Mesothelial cell of epicardium (in vitro differentiated cells): ENCODE data around the gene PDZD7. TPM values are rescaled to one million over a fixed set of nuclear protein-coding genes. Genes with fewer than 3 reads are reported as not detected.

Source experiments
- DNase-seq, 2 experiments: peaks; one replicate each; pipeline ENCODE4 v3.0.0; 2021; ENCODE audit warnings: low spot score in 2 of 2; ENCODE audit not compliant: unreplicated experiment in 2 of 2
- H3K27ac Mint-ChIP-seq: 2 replicates; pipeline ENCODE4 v1.8.0; 2021; ENCODE audit warnings: mixed read lengths
- H3K27me3 Mint-ChIP-seq: 2 replicates; pipeline ENCODE4 v1.8.0; 2021; ENCODE audit warnings: low read depth, mixed read lengths
- H3K36me3 Mint-ChIP-seq: 2 replicates; pipeline ENCODE4 v1.8.0; 2021; ENCODE audit warnings: mixed read lengths
- H3K4me1 Mint-ChIP-seq: 2 replicates; pipeline ENCODE4 v1.8.0; 2021; ENCODE audit warnings: mixed read lengths
- H3K4me3 Mint-ChIP-seq: 2 replicates; pipeline ENCODE4 v1.8.0; 2021; ENCODE audit warnings: mild to moderate bottlenecking, moderate library complexity, mixed read lengths
- H3K9me3 Mint-ChIP-seq: 2 replicates; pipeline ENCODE4 v1.8.0; 2021; ENCODE audit warnings: mixed read lengths
- total RNA-seq: library from RNA; stranded (reverse); gene quantifications from 3 replicates; pipeline ENCODE4 v1.2.1, GENCODE V29; 2021
- TF ChIP-seq, protein P1 (sequence below): fragments of 200-600 bp; sonication (generic); IDR thresholded peaks from one replicate; pipeline ENCODE4 v1.5.0; 2021; ENCODE audit warnings: antibody characterized with exemption; ENCODE audit not compliant: unreplicated experiment

The PDZD7 gene
- total RNA-seq, 1 donor from 2014 or later: 1.8 TPM

DNA sequence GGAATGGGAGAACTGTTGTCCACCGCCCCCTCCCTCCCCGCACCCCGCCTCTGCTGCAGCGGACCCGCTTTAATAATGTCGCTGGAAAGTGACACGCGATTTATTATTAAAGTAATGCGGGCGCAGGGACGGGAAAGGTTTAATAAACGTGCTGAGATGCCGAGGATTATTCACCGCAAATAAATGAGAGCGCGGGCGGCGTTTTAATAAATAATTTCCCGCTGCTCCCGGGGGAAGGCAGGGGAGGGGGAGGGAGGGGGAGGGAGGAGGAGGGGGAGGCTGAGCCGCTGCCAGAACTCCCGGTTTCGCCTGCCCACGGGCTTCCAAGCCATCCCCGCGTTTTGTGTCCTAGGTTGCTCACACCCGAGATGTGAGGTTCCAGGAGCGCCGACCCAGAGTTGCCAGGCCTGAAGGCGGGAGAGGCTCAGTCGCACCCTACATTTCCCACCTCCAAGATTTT, 36.0 kb upstream of the PDZD7 start:
- peaks cover 51% of the 10 kb centered on the region for H3K27me3 Mint-ChIP-seq
- peak overlapping the region; percentile 82 for H3K4me3 Mint-ChIP-seq
- no peaks in the 10 kb centered on the region for H3K9me3 Mint-ChIP-seq
- H3K27ac Mint-ChIP-seq: peak overlapping the region; percentile 77
- DNase-seq: no peak
- H3K4me1 Mint-ChIP-seq: peaks cover 38% of the 10 kb centered on the region
- TF ChIP-seq, protein P1, sequence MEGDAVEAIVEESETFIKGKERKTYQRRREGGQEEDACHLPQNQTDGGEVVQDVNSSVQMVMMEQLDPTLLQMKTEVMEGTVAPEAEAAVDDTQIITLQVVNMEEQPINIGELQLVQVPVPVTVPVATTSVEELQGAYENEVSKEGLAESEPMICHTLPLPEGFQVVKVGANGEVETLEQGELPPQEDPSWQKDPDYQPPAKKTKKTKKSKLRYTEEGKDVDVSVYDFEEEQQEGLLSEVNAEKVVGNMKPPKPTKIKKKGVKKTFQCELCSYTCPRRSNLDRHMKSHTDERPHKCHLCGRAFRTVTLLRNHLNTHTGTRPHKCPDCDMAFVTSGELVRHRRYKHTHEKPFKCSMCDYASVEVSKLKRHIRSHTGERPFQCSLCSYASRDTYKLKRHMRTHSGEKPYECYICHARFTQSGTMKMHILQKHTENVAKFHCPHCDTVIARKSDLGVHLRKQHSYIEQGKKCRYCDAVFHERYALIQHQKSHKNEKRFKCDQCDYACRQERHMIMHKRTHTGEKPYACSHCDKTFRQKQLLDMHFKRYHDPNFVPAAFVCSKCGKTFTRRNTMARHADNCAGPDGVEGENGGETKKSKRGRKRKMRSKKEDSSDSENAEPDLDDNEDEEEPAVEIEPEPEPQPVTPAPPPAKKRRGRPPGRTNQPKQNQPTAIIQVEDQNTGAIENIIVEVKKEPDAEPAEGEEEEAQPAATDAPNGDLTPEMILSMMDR: no peak
- H3K36me3 Mint-ChIP-seq: no peaks in the 10 kb centered on the region

DNA sequence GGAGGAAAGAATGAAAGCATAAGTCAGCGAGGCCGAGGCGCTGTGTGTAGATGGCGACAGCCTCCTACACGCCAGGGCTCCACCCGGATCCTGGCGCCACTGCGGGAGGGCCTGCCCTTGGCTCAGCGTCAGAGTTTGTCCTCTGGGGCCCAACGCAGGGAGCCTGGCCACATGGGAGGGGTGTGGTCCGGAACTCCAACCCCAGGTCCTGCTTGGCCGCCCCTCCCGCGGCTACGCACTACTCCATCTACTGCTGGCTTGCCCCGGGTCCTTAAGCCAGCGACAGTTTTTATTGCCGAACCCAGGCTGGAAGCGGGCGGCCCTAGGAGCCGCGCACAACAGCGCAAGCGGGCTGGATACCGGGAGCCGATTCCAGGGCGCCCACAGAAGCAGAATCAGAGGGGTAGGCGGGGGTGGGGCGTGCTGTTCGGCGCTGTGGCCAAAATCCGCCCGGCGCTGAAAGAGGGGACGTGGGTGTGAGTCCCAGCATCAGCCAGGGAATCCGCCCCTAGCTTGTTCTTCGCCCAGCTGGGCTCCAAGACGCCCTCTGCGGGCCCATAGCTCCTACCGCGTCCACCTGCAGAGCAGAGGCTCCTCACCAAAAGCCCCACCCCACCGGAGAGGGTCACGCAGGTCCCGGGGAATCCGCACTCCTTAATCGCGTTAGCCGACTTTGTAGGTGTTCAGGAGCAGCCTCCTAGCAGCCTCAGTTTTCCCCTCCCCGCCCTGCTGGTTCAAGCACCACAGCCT, 35.4 kb upstream of the PDZD7 start:
- no peaks in the 10 kb centered on the region for H3K9me3 Mint-ChIP-seq
- H3K36me3 Mint-ChIP-seq: no peaks in the 10 kb centered on the region
- TF ChIP-seq, protein P1: no peak
- H3K4me3 Mint-ChIP-seq: peak overlapping the region; percentile 82
- peak in 1 of 2 experiments; percentile 54 for DNase-seq
- H3K27me3 Mint-ChIP-seq: peaks cover 48% of the 10 kb centered on the region
- H3K4me1 Mint-ChIP-seq: peaks cover 38% of the 10 kb centered on the region
- peak overlapping the region; percentile 25 for H3K27ac Mint-ChIP-seq

DNA sequence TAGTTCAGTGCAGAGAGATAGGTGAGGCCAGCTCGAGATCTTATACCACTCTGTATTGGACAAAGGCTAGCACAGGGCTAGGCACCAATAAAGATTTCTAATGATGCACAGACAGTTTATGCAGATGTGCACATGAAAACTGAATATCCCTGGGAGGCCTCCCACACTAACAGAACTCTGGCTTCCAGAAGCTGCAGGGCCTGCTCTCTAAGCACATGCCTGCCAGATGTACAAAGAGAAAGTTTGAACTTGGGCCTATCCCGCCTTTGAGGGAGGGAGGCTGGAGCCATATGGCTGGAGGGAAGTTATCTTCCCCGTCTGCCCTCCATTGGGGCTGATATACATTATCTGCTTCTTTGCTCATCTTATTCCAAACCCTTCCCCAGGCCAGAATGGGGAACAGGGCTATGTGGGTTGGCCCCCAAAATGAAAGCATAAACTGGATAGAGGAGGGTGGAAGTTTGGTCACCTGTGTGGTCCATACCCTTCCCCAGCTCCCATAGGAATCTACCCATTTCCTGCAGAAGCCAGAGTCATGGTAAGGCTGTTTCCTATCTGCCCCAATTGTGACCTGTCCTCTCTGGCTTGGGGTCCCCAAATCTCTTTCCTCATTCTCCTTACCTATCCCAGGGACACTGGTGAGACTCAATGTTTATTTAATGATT, 34.7 kb upstream of the PDZD7 start:
- Mint-ChIP-seq H3K4me1 (peaks cover 38% of the 10 kb centered on the region), H3K27me3 (peaks cover 48% of the 10 kb centered on the region), H3K27ac (no peak overlapping the region), H3K36me3 (no peaks in the 10 kb centered on the region), H3K4me3 (peak overlapping the region; percentile 82), H3K9me3 (no peaks in the 10 kb centered on the region)
- TF ChIP-seq, protein P1: no peak
- no peak for DNase-seq

DNA sequence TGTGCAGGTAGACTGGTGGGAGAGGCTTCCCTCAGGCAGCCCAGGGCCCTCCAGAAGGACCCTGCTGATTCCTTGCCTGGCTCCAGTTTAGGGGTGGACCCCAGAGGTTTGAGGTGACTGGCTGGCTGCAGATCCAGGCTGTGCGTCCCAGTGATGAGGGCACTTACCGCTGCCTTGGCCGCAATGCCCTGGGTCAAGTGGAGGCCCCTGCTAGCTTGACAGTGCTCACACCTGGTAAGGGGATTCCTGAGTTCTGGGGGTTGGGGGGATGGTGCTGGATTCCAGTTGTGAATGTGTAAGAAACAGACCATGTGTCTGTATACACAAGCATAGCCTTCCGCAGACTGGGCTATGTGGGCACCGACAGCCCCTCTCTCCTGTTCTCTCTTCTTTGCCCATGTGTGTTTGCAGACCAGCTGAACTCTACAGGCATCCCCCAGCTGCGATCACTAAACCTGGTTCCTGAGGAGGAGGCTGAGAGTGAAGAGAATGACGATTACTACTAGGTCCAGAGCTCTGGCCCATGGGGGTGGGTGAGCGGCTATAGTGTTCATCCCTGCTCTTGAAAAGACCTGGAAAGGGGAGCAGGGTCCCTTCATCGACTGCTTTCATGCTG, 33.6 kb upstream of the PDZD7 start:
- no peak for DNase-seq
- H3K4me3 Mint-ChIP-seq: no peak overlapping the region
- no peaks in the 10 kb centered on the region for H3K9me3 Mint-ChIP-seq
- H3K36me3 Mint-ChIP-seq: no peaks in the 10 kb centered on the region
- H3K4me1 Mint-ChIP-seq: peaks cover 44% of the 10 kb centered on the region
- H3K27ac Mint-ChIP-seq: no peak overlapping the region
- TF ChIP-seq, protein P1: no peak
- H3K27me3 Mint-ChIP-seq: peaks cover 48% of the 10 kb centered on the region

DNA sequence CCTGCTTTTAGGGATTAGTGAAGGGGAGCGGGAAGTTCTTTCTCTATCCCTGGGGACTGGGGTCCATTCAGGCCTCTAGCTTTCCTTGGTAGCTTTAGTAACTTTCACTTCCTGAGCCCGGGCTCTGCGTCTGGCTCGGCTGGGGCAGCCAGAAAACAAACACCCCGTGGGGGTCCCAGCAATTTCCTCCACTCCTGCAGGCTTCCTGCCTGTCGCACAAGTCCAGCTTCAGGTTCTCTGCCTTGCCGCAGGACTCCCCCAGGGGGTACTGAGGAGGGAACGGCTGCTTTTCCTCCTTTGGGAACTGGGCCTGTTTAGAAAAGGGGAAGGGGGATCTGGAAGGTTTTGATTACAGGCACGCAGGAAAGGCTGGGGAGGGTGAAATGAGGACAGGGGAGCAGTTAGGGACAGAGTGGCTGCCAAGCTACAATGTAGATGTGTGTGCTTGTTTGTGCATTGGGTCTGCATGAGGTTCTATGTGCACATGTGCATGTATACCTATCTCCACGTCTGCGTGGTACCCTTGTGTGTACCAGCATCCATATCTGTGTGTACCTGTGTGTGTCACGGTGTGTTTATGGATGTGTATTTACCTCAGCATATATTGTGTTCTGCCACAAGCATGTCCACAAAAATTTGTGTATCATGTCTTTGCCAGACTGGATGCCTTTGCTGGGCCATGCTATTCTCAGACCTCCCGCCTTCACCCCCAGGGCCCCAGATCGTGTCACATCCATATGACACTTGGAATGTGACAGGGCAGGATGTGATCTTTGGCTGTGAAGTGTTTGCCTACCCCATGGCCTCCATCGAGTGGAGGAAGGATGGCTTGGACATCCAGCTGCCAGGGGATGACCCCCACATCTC, 32.9 kb upstream of the PDZD7 start:
- H3K36me3 Mint-ChIP-seq: no peaks in the 10 kb centered on the region
- peaks cover 47% of the 10 kb centered on the region for H3K4me1 Mint-ChIP-seq
- no peaks in the 10 kb centered on the region for H3K9me3 Mint-ChIP-seq
- DNase-seq: no peak
- H3K27ac Mint-ChIP-seq: no peak overlapping the region
- H3K4me3 Mint-ChIP-seq: peak overlapping the region; percentile 29
- H3K27me3 Mint-ChIP-seq: peaks cover 48% of the 10 kb centered on the region
- TF ChIP-seq, protein P1: no peak
